GM06990 (cell line): ENCODE results near the gene SH3YL1.

Experiments
- DNase-seq: peaks from one replicate; pipeline ENCODE4 v3.0.0-alpha.2; 2011; ENCODE audit not compliant: insufficient read length; ENCODE audit errors: extremely low read depth
- H3K27me3 ChIP-seq: replicated peaks from 2 replicates; pipeline ENCODE4 v1.6.0; 2011; ENCODE audit warnings: low read length; ENCODE audit not compliant: control insufficient read depth, insufficient read depth
- H3K36me3 ChIP-seq: 2 replicates; pipeline ENCODE4 v1.5.1; 2011; ENCODE audit warnings: low read length; ENCODE audit not compliant: control insufficient read depth, insufficient read depth
- H3K4me3 ChIP-seq: replicated peaks from 2 replicates; pipeline ENCODE4 v1.5.1; 2011; ENCODE audit warnings: low read depth, mild to moderate bottlenecking, control low read depth, low read length
- CTCF ChIP-seq: IDR thresholded peaks from 2 replicates; pipeline ENCODE4 v1.5.1; 2011; ENCODE audit warnings: low read length, control low read depth, mild to moderate bottlenecking, inconsistent platforms; ENCODE audit not compliant: insufficient read depth, poor library complexity, severe bottlenecking

SH3YL1 gene

GRCh38 chr2:279956-280649 lies 16.3 kb upstream of the SH3YL1 start:
- H3K4me3 ChIP-seq, result no peak overlapping the region
- H3K27me3 ChIP-seq, result no peaks in the 10 kb centered on the region
- peaks cover 19% of the 10 kb centered on the region for H3K36me3 ChIP-seq
- DNase-seq, result no peak
- no peak for TF ChIP-seq CTCF

GRCh38 chr2:279366-279765 lies 15.5 kb upstream of the SH3YL1 start:
- H3K36me3 ChIP-seq, result peaks cover 19% of the 10 kb centered on the region
- no peaks in the 10 kb centered on the region for H3K27me3 ChIP-seq
- no peak for TF ChIP-seq CTCF
- H3K4me3 ChIP-seq, result no peak overlapping the region
- DNase-seq, result no peak

- no peak overlapping the region for H3K4me3 ChIP-seq
- no peak for TF ChIP-seq CTCF
- H3K36me3 ChIP-seq, result peaks cover 19% of the 10 kb centered on the region
- DNase-seq, result no peak
- H3K27me3 ChIP-seq, result no peaks in the 10 kb centered on the region
Measured at GRCh38 chr2:278927-279320, 15.1 kb upstream of the SH3YL1 start.

GRCh38 chr2:278312-278926 lies 14.6 kb upstream of the SH3YL1 start:
- no peak for DNase-seq
- TF ChIP-seq CTCF, result no peak
- H3K36me3 ChIP-seq, result peaks cover 19% of the 10 kb centered on the region
- H3K27me3 ChIP-seq, result no peaks in the 10 kb centered on the region
- H3K4me3 ChIP-seq, result no peak overlapping the region

- no peaks in the 10 kb centered on the region for H3K27me3 ChIP-seq
- no peak for TF ChIP-seq CTCF
- DNase-seq, result no peak
- H3K4me3 ChIP-seq, result no peak overlapping the region
- H3K36me3 ChIP-seq, result peaks cover 14% of the 10 kb centered on the region
Measured at GRCh38 chr2:275466-275865, 11.6 kb upstream of the SH3YL1 start.
